GM13976 (cell line): ENCODE data around the gene TEX54.
"Not testable (repeated sequence)": the region's sequence is repeated elsewhere in the genome, so short reads cannot be mapped to it uniquely, and the experiment has no call there.

Source experiments
- DNase-seq: peaks from one replicate; pipeline ENCODE4 v3.0.0; 2012; ENCODE audit warnings: low spot score
- in situ Hi-C: fragments of 300-500 bp; cut with MboI; formaldehyde crosslinking; loops from one replicate; pipeline ENCODE4 v1.12.0; 2022; ENCODE audit warnings: low sequenced_read_pairs, mixed read lengths, inconsistent platforms; ENCODE audit not compliant: unreplicated experiment
- TF ChIP-seq, protein P1 (sequence below): IDR thresholded peaks from 2 replicates; pipeline ENCODE4 v1.5.1; 2012; ENCODE audit warnings: borderline replicate concordance, mild to moderate bottlenecking; ENCODE audit not compliant: insufficient read depth; ENCODE audit errors: extremely low read depth, missing control alignments, control extremely low read depth

Gene TEX54

DNA sequence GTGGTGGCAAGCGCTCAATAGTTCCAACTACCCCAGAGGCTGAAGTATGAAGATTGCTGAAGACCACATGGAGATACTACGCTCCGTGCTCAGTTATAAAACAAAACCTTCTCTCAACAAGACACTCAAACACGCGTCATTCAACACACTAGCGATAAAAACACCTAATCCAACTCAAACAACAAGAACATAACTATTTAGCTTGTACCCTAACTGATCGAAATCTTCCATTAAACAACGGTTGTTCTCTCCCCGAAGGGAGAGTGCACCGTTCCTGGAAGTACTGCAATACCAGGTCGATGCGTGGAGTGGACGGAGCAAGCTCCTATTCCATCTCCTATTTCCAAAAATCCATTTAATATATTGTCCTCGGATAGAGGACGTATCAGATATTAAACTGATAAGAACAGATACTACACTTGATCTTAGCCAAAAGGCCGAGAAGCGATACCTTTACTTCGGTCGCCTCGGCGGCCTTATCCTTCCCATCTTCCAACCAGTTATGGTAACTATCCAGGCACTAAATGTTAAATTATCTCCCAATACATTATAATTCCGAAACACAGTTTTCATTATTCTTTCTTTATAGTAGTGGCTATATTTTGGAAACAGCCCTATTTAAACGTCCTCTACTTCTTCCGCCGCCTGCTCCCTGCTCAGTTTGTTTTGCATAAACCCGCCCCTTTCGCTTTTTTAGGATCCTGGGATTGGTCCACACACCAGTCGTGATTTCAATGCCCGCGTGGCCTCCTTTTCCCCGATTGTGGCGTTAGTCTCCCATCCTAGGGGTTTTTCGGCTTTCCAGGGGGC, 8.9 kb upstream of the TEX54 start:
- TF ChIP-seq, protein P1, sequence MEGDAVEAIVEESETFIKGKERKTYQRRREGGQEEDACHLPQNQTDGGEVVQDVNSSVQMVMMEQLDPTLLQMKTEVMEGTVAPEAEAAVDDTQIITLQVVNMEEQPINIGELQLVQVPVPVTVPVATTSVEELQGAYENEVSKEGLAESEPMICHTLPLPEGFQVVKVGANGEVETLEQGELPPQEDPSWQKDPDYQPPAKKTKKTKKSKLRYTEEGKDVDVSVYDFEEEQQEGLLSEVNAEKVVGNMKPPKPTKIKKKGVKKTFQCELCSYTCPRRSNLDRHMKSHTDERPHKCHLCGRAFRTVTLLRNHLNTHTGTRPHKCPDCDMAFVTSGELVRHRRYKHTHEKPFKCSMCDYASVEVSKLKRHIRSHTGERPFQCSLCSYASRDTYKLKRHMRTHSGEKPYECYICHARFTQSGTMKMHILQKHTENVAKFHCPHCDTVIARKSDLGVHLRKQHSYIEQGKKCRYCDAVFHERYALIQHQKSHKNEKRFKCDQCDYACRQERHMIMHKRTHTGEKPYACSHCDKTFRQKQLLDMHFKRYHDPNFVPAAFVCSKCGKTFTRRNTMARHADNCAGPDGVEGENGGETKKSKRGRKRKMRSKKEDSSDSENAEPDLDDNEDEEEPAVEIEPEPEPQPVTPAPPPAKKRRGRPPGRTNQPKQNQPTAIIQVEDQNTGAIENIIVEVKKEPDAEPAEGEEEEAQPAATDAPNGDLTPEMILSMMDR, result no peak
- peak; percentile 93 for DNase-seq
- in situ Hi-C loops, result no loop called here

DNA sequence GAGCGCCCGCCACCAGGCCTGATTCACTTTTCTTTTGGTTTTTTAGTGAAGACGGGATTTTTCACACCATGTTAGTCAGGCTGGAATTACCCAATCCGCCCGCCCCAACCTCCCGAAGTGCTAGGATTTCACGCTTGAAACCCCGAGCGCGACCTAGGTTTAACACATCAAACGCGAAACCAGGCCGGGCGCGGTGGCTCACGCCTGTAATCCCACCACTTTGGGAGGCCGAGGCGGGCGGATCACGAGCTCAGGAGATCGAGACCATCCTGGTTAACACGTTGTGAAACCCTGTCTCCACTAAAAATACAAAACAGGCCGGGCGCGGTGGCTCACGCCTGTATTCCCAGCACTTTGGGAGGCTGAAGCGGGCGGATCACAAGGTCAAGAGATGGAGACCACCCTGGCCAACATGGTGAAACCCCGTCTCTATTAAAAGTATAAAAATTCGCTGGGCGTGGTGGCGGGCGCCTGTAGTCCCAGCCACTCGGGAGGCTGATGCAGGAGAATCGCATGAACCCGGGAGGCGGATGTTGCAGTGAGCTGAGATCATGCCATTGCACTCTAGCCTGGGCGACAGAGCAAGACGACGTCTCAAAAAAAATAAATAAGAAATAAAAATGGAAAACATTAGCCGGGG, 8.2 kb upstream of the TEX54 start:
- DNase-seq, in situ Hi-C loops: not testable (repeated sequence)

DNA sequence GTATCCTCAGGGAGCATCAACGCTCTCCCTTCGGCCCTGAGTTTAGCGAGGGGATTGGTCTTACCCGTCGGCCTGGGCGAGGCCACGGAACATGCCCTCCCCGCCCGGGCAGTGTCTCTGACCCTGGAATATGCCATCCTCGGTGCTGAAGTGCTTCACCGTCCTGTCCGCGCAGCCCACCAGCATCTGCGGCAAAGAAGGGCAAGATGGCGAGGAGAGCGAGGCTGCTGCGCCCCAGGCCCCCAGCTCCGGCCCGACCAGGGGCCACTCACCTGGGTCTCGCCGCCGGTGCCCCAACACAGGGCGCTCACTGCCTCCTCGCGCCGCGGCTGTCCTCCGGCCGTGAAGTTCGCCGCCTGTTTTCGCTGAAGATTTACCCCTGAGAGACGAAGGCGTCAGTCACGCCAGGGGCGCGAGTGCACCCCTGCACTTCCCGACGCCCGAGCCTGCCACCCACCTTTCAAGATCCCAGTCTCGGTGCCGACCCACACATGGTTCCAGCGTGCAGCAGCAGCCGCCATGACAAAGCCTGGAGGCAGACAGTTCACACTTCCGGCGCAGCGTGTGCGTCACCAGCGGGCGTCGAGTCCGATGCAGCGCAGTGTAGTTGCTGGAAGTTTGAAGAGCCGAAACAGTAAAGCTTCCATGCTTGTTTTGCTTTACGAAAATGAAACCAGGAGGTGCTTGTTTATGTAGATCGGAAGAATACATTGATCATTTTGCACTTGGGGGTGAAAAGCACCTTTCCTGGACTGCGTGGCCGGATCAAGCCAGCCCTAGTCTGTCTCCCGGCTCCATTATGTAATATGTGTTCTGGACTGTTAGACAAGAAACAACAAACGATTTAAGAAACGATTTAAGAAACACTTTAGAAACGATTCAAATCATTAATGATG, 6.7 kb upstream of the TEX54 start, which contains the start of gene WDR74:
Gene WDR74, minus strand, starts transcription at position 541 of the 896 bp plus-strand sequence. Its CDS starts 20 bp downstream, at position 521.
- peak; percentile 90 for DNase-seq
- TF ChIP-seq, protein P1, result no peak
- in situ Hi-C loops, result no loop called here

DNA sequence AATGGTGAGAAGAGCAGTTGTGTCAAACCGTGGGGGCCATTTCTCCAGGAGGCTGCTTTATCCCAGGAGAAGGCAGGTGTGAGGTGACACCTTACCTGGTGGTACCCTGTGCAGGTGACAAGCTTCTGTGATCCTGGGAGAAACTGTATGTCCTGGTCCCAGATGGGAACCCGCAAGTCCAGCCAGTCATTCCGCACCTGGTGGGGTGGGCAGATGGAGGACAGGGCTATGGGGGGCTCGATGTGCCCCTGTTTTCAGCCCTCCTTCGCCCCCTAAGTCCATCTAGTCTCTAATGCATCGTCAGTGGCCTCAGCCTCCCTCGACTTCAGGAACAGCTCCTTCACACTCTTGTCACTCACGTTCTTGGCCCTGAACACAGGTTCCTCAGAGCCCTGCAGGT, 2.7 kb upstream of the TEX54 start:
- DNase-seq, result no peak
- TF ChIP-seq, protein P1, result no peak
- in situ Hi-C loops, result no loop called here

DNA sequence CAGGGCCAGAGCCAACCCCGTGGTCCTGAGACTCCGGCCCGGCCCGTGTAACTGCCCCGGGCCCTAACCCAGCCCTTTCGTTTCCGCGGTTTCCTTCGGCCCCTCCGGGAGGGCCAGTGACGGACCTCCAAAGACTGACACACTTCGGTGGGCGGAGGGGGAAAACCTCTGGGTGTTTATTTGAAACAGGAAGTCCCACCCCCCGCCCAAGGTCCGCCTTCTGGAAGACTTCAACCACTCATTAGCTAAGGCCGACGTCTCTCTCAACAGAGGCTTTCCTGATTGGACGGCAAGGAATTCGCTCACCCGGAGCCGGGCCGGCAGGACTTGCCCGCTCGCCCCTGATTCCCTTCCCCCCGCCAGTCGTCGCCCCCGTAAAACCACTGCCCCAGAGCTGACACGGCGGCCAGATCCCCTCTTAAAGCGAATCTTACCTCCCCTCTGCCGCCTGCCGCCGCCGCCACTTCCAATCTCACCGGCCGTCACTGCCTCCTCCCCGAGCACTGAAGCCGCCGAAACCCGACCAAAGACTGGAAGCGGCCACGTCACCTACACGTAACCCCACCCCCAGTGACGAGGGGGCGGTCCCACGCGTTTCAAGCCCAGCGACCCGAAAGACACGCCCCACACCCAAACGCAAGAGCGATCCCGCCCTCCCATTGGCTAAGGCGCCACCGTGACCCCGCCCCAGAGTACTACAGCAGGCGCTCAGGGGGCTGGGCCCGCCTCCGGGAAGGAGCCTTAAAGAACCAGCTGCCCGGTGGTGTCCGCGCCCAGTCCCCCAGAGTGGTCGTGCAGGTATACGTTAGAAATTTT, 913 bp downstream of the TEX54 start, which contains the start of gene STX5:
Gene STX5, minus strand, starts transcription at position 532 of the 816 bp plus-strand sequence. CDS start 808 bp downstream, outside the sequence.
- DNase-seq, result peak; percentile 98
- TF ChIP-seq, protein P1, result no peak
- in situ Hi-C loops, result no loop called here

DNA sequence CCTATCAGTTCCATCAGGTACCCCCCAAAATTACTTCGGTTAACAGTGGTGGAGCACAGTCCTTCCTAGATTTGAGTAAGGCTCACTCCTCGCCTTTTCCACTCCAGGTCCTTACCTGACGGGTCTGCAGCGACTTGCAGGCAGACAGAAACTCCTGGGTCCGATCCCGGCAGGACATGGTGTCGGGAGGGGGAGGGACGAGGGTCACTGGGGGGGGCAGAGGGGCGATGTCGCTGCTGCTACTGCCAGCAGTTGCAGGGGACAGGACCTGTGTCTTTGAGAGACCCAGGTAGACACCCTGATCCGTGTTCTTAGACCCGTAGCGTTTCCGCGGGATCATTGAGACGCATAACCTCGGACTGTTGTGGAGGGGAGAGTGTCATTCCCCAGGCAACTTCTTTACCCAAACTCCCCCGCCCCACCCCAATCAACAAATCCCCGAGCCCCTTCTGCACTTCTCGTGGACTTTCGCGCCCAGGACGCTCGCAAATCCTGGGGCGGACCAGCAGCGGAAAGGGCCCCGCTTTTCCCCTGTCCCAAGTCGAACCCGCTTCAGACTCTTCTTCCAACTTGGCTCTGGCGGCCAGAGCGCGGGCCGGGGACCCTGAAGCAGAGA, 1.6 kb downstream of the TEX54 start:
- TF ChIP-seq, protein P1, result no peak
- DNase-seq, result peak; percentile 59
- in situ Hi-C loops, result no loop called here

DNA sequence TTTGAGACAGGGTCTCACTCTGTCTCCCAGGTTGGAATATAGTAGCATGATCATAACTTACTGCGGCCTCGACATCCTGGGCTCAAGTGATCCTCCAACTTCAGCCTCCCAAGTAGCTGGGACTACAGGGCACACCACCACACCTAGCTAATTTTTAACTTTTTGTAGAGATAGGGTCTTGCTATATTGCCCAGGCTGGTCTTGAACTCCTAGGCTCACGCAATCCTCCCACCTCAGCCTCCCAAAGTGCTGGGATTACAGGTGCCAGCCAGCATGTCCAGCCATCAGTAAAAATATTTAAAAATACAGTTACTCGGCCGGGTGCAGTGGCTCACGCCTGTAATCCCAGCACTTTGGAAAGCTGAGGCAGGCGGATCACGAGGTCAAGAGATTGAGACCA, 4.5 kb downstream of the TEX54 start:
- DNase-seq, in situ Hi-C loops: not testable (repeated sequence)
